AG10803 (cell line): ENCODE data around the gene NMD3.

Experiments used
- DNase-seq: peaks from one replicate; pipeline ENCODE4 v3.0.0; 2010; ENCODE audit warnings: low read depth
- H3K4me3 ChIP-seq: 2 replicates; pipeline ENCODE4 v1.5.1; 2011; ENCODE audit warnings: mild to moderate bottlenecking, low read length, control low read depth
- TF ChIP-seq, protein P1 (sequence below): conservative IDR thresholded peaks from 2 replicates; pipeline ENCODE4 v1.5.1; 2011; ENCODE audit warnings: mild to moderate bottlenecking, low read length, control low read depth, inconsistent platforms

NMD3 gene

DNA sequence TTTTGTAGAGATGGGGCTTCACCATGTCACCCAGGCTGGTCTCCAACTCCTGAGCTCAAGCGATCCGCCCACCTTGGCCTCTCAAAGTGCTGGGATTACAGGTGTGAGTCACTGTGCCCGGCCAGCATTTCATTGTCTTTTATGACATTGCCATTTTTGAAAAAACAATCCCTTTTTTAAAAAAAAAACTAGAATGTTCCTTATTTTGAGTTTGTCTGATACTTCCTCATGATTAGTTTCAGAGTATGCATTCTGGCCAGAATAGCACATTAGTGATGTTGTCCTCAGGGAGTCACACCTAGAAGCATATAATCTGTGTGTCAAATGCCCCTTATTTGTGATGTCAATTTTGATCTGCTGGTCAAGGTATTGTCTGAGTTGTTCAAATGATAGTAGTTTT is 21.2 kb upstream of the NMD3 start:
- DNase-seq = no peak
- TF ChIP-seq, protein P1, sequence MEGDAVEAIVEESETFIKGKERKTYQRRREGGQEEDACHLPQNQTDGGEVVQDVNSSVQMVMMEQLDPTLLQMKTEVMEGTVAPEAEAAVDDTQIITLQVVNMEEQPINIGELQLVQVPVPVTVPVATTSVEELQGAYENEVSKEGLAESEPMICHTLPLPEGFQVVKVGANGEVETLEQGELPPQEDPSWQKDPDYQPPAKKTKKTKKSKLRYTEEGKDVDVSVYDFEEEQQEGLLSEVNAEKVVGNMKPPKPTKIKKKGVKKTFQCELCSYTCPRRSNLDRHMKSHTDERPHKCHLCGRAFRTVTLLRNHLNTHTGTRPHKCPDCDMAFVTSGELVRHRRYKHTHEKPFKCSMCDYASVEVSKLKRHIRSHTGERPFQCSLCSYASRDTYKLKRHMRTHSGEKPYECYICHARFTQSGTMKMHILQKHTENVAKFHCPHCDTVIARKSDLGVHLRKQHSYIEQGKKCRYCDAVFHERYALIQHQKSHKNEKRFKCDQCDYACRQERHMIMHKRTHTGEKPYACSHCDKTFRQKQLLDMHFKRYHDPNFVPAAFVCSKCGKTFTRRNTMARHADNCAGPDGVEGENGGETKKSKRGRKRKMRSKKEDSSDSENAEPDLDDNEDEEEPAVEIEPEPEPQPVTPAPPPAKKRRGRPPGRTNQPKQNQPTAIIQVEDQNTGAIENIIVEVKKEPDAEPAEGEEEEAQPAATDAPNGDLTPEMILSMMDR = no peak

DNA sequence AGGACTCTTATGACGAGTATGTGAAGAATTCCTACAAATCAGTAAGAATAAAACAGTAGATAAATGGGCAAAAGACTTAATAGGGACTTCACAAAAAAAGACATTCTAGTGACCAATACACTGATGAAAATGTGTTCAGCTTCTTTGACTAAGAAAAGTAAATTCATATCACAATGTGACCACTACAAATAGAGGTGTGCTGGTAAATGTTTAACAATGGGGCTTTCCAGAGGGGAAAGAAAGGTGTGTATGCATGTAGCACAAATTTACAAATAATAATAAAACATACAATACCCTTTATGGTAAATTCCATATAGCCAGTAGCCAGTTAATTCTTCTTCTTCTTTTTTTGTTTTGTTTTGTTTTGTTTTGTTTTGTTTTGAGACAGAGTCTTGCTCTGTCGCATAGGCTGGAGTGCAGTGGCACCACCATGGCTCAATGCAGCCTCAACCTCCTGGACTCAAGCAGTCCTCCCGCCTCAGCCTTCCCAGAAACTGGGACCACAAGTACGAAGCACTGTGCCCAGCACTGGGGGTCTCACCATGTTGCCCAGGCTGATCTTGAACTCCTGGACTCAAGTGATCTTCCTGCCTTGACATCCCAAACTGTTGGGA is 17.5 kb upstream of the NMD3 start:
- TF ChIP-seq, protein P1 = no peak
- DNase-seq = no peak
- H3K4me3 ChIP-seq = no peak overlapping the region

More for the DNA sequence above, 21.2 kb upstream of the NMD3 start:
- no peak overlapping the region for H3K4me3 ChIP-seq

DNA sequence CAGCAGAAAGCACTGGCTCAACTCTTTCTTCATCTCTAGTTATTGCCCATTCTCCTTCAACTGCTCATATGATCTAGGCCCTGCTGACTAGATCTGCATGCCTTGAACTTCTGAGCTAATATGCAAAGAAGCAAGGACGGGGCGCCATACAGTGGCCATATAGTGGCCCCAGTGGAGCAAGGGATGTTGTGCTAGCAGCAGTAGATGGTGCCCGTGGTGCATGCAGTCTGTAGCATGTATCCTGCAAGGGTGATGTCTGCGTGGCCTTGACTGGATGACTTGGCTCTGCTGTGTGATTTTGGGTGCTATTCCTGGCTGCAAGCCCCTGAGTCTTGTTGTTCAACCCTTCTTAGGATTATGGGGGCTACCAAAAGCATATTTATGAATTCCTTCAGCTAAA is 12.2 kb upstream of the NMD3 start:
- no peak for DNase-seq
- TF ChIP-seq, protein P1 = no peak
- no peak overlapping the region for H3K4me3 ChIP-seq

DNA sequence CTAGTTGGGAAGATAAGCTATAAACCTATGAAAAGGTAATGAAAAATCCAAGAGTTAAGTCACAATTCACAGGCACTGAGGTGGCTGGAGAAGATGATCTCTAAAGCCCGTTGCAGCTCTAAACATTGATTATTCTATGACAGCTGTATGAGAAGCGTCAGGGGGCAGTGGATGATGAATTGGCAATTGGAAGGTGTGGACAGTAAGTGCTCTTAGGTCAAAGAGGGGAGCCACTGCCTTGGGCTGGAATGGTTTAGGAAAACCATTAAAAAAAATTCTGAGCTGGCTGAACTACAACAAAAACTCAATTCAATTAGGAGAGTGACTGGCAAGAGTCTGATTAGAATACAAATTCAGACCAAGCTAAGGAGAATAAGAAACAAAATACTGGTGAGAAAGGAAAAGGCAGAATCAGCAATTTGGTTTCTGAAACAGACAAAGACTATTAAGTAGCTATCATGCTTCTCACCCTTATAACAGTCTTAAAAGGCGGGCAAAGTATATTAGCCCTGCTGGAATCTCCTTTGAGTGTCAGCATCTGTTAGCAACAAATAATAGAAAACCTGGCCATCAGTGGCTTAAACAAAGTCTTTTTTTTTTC is 8.8 kb upstream of the NMD3 start:
- TF ChIP-seq, protein P1 = no peak
- H3K4me3 ChIP-seq = no peak overlapping the region
- no peak for DNase-seq

DNA sequence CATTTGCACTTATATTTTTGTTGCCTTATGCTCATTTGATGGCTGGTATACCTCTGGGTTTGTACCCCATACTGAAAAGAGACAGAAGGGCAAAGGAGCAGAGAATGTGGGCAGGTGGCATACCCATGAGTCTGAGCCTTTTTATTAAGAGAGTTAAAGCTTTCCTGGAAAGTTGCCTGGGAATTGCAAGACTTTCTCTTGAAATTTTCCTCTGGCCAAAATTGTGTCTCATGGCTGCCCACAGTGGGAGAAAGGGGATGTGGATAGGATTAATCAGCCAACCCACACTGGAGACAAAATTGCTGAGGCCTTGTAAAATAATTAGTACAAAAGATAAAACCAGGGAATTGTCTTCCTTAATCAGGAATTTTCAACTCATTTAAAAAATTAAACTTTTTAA is 8.2 kb upstream of the NMD3 start:
- peak; percentile 17 for DNase-seq
- TF ChIP-seq, protein P1 = no peak
- H3K4me3 ChIP-seq = no peak overlapping the region

DNA sequence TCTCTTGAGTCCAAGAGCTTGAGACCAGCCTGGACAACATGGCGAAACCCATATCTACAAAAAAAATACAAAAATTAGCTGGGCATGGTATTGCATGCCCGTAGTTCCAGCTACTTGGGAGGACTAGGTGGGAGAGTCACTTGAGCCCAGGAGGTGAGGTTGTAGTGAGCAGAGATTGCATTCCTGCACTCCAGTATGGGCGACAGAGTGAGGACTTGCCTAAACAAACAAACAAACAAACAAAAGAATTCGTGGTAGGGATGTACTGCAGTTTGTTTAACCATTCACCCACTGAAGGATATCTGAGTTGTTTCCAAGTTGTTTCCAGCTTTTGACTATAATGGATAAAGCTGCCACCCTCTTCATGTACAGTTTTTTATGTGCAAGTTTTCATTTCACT is 7.5 kb upstream of the NMD3 start:
- TF ChIP-seq, protein P1 = no peak

DNA sequence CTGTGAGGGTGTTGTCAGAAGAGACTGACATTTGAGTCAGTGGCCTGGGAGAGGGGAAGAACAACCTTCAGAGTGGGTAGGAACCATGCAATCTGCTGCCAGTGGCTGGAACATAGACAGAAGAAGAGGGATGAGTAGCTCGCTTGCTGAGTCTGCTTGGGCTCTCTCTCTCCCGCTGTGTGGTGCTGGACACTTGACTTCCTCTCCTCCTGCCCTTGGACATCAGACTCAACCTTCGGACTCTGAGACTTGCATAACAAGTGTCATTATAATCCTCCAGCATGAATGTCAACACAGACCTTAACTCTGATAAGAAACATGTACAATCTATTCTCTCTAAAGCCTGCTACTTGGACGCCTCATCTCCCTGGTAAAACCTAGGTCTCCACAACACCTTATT is 5.9 kb upstream of the NMD3 start:
- no peak overlapping the region for H3K4me3 ChIP-seq
- DNase-seq = no peak
- TF ChIP-seq, protein P1 = no peak

More for the DNA sequence above, 7.5 kb upstream of the NMD3 start:
- no peak for DNase-seq
- no peak overlapping the region for H3K4me3 ChIP-seq
